Keratinocyte (primary cell): ENCODE results near the gene ATF5. TPM values are rescaled to one million over a fixed set of nuclear protein-coding genes. Genes with fewer than 3 reads are reported as not detected.
A peak's percentile ranks its signal among the peaks of the same experiment; 100 is the strongest.

Experiments
- DNase-seq: peaks from one replicate; pipeline ENCODE4 v3.0.0-alpha.2; 2011; ENCODE audit warnings: low read depth, missing footprints, low spot score
- FAIRE-seq: peaks from 2 replicates; lab custom pipeline; 2011; peaks lifted over from hg19 to GRCh38; lab: Jason Lieb, UNC
- H2AFZ ChIP-seq: 2 replicates; pipeline ENCODE4 v1.6.0; 2012; ENCODE audit warnings: low read length, control low read depth, inconsistent platforms; ENCODE audit not compliant: control insufficient read depth
- H3K27ac ChIP-seq: 2 replicates; pipeline ENCODE4 v1.5.1; 2011; ENCODE audit warnings: low read length; ENCODE audit not compliant: control insufficient read depth, insufficient read depth
- H3K27me3 ChIP-seq: 3 replicates; pipeline ENCODE4 v1.6.0; 2011; ENCODE audit warnings: low read length; ENCODE audit not compliant: control insufficient read depth, insufficient read depth; ENCODE audit errors: extremely low read depth
- H3K36me3 ChIP-seq, 2 experiments: 2 replicates in 1 of 2; 3 replicates in 1 of 2; pipeline ENCODE4 v1.5.1; 2011; ENCODE audit warnings: low read length in 2 of 2, mild to moderate bottlenecking in 1 of 2; ENCODE audit not compliant: control insufficient read depth in 2 of 2, insufficient read depth in 2 of 2; ENCODE audit errors: extremely low read depth in 1 of 2
- H3K4me1 ChIP-seq: 3 replicates; pipeline ENCODE4 v1.5.1; 2011; ENCODE audit warnings: low read length; ENCODE audit not compliant: control insufficient read depth, insufficient read depth; ENCODE audit errors: extremely low read depth
- H3K4me2 ChIP-seq: 3 replicates; pipeline ENCODE4 v1.6.0; 2011; ENCODE audit warnings: low read depth, low read length; ENCODE audit not compliant: control insufficient read depth, insufficient read depth; ENCODE audit errors: extremely low read depth
- H3K4me3 ChIP-seq, 3 experiments: fragments of 200-600 bp in 1 of 3; sonication (generic) in 1 of 3; 2 replicates in 2 of 3; 3 replicates in 1 of 3; pipeline ENCODE4 v1.5.1; 2011 to 2016; ENCODE audit warnings: low read length in 3 of 3, mild to moderate bottlenecking in 3 of 3, control low read depth in 2 of 3, inconsistent platforms in 1 of 3, low read depth in 1 of 3, mixed read lengths in 1 of 3, mixed run types in 1 of 3, moderate library complexity in 1 of 3; ENCODE audit not compliant: control insufficient read depth in 2 of 3, insufficient read depth in 2 of 3; ENCODE audit errors: extremely low read depth in 1 of 3
- H3K79me2 ChIP-seq: 2 replicates; pipeline ENCODE4 v1.6.0; 2012; ENCODE audit warnings: low read length; ENCODE audit not compliant: control insufficient read depth, insufficient read depth
- H3K9ac ChIP-seq: 3 replicates; pipeline ENCODE4 v1.6.0; 2011; ENCODE audit warnings: low read length; ENCODE audit not compliant: control insufficient read depth, insufficient read depth; ENCODE audit errors: extremely low read depth
- H3K9me1 ChIP-seq: 3 replicates; pipeline ENCODE4 v1.6.0; 2011; ENCODE audit warnings: low read length; ENCODE audit not compliant: control insufficient read depth, insufficient read depth; ENCODE audit errors: extremely low read depth
- H3K9me3 ChIP-seq: 2 replicates; pipeline ENCODE4 v1.5.1; 2012; ENCODE audit warnings: low read depth, low read length; ENCODE audit not compliant: control insufficient read depth
- H4K20me1 ChIP-seq: 3 replicates; pipeline ENCODE4 v1.6.0; 2011; ENCODE audit warnings: low read length; ENCODE audit not compliant: control insufficient read depth, insufficient read depth; ENCODE audit errors: extremely low read depth
- CTCF ChIP-seq, 3 experiments: IDR thresholded peaks in 1 of 3; conservative IDR thresholded peaks in 1 of 3; optimal IDR thresholded peaks in 1 of 3; 2 replicates in 2 of 3; 3 replicates in 1 of 3; pipeline versions ENCODE3 to v1.5.1; 2011; ENCODE audit warnings: low read length in 3 of 3, mild to moderate bottlenecking in 3 of 3, moderate library complexity in 2 of 3, control low read depth in 1 of 3, inconsistent platforms in 1 of 3; ENCODE audit not compliant: insufficient read depth in 2 of 3; ENCODE audit errors: extremely low read depth in 1 of 3
- EZH2 ChIP-seq: IDR thresholded peaks from one replicate; pipeline ENCODE4 v1.6.1; 2012; ENCODE audit warnings: inconsistent platforms, mild to moderate bottlenecking, low read length, moderate library complexity
- dilution Hi-C: fragments of 300-500 bp; cut with MboI; formaldehyde crosslinking; loops from one replicate; pipeline ENCODE4 v1.7.0; 2020; ENCODE audit warnings: low sequenced_read_pairs; ENCODE audit not compliant: extremely low pct_ligation_motif_present
- polyA plus RNA-seq, 5 experiments: library from polyadenylated mRNA; depleted of rRNA in 3 of 5; stranded (reverse) in 3 of 5; stranded (forward) in 1 of 5; unstranded in 1 of 5; fragments of >200 nt; gene quantifications; 1 replicate in 1 of 5; 2 replicates in 3 of 5; 3 replicates in 1 of 5; pipeline versions ENCODE4 v1.2.1 to v1.2.3, GENCODE V29; 2011 to 2012; ENCODE audit warnings: missing spikeins in 2 of 5, low read depth in 1 of 5, low replicate concordance in 1 of 5

The ATF5 gene
- polyA plus RNA-seq, 1 donor (not counting 4 experiments of a cell fraction or from before 2014, with no cell fraction given): 6.0 TPM

DNA sequence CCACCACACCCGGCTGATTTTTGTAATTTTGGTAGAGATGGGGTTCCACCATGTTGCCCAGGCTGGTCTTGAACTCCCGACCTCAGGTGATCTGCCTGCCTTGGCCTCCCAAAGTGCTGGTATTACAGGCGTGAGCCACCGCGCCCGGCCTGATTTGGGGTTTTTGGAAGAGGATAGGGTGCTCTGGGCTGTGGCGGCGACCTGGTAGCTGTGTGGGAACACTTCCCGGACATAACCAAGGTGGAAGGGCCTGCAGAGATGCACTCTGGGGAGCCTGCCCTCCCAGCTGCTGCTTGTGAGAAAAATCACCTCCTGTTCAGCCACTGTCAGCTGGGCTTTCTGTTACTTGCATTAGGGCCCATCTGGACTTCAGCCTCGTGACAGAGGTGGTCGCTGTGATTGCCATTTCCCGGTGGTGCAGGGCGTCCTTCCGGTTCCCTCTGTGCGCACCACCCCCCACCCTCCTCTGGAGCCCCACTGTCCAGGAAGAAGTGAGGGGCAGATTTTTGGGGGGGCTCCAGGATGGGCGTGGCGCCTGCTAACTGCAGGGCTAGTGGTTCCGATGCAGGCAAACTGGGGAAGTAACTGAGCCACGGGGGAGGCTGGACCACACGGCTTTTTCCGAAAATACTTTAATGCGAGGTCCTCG lies 39.8 kb upstream of the ATF5 start:
- no peak for FAIRE-seq
- Histone ChIP-seq H3K27ac (no peak overlapping the region), H3K4me3 (no peak overlapping the region), H4K20me1 (no peaks in the 10 kb centered on the region), H3K4me2 (no peak overlapping the region), H3K9me3 (no peaks in the 10 kb centered on the region), H3K4me1 (peaks cover 7% of the 10 kb centered on the region), H3K9me1 (no peaks in the 10 kb centered on the region), H3K27me3 (peaks cover 7% of the 10 kb centered on the region), H3K36me3 (peaks cover 2 to 5% of the 10 kb centered on the region in 2 experiments), H3K79me2 (no peaks in the 10 kb centered on the region), H3K9ac (no peak overlapping the region), H2AFZ (no peak overlapping the region)
- no peak for DNase-seq
- no peak for TF ChIP-seq CTCF (optimal IDR thresholded peaks at IDR 0.05 in 1 of 3, IDR thresholded peaks at IDR 0.05 in 1 of 3, conservative IDR thresholded peaks at IDR 0.05 in 1 of 3; ENCODE audit: extremely low read depth in 1 of 3, insufficient read depth in 2 of 3, low read length in 3 of 3)
- no peak for TF ChIP-seq EZH2
- dilution Hi-C loops: no loop called here

DNA sequence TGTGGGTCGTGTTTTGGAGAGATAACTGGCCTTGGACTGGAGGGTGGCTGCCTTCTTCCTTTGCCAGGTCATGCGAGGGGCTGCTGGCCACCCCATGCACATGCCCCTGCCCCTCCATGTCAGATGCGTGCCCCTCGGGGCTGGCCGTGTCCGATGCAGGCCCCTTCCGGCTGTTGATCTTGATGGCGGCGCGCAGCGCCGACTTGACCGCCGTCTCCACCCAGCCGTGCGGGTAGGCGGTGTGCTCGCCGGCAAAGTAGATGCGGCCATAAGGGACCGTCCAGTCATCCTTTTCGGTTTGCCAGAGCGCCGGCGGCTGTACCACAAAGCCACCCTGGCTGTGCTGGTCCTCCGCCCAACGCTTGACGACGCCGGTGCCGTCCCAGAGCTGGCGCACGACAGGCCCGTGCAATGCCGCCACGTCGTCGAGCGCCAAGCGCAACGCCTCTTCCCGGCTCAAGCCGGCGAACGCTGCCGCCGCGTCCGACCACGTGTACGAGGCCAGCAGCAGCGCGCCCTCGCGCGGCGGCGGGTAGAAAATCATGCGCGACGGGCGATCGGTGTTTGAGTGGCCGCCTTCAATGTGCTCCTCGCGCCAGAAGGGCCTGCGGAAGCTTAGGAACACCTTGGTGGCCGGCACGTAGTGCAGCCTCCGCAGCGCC lies 39.2 kb upstream of the ATF5 start:
- H3K4me2 ChIP-seq: peak overlapping the region; percentile 58
- H3K4me3 ChIP-seq: peak overlapping the region in 1 of 3 experiments; percentile 12
- dilution Hi-C loops: no loop called here
- H3K9me3 ChIP-seq: no peaks in the 10 kb centered on the region
- DNase-seq: no peak
- peaks cover 3% of the 10 kb centered on the region for H3K4me1 ChIP-seq
- FAIRE-seq: no peak
- TF ChIP-seq CTCF (optimal IDR thresholded peaks at IDR 0.05 in 1 of 3, IDR thresholded peaks at IDR 0.05 in 1 of 3, conservative IDR thresholded peaks at IDR 0.05 in 1 of 3; ENCODE audit: extremely low read depth in 1 of 3, insufficient read depth in 2 of 3, low read length in 3 of 3) (peak; percentile 65 to 88 (median 87)), EZH2 (no peak)
- peak overlapping the region; percentile 58 for H2AFZ ChIP-seq
- H3K9ac ChIP-seq: no peak overlapping the region
- no peaks in the 10 kb centered on the region for H3K9me1 ChIP-seq
- H3K79me2 ChIP-seq: no peaks in the 10 kb centered on the region
- H3K27ac ChIP-seq: no peak overlapping the region
- no peaks in the 10 kb centered on the region for H4K20me1 ChIP-seq
- H3K36me3 ChIP-seq: peaks cover 0 to 2% of the 10 kb centered on the region in 2 experiments
- peaks cover 7% of the 10 kb centered on the region for H3K27me3 ChIP-seq
